OCI-LY7 (cell line): ENCODE data around the gene DSG2.

Experiments used
- CTCF ChIP-seq: fragments of 200-600 bp; sonication (generic); conservative IDR thresholded peaks from 2 replicates; pipeline ENCODE4 v1.5.1; 2014; ENCODE audit warnings: mild to moderate bottlenecking, antibody characterized with exemption, low read length, moderate library complexity, mixed read lengths
- EZH2phosphoT487 ChIP-seq: fragments of 200-600 bp; sonication (generic); IDR thresholded peaks from 2 replicates; pipeline ENCODE4 v1.6.1; 2018; ENCODE audit warnings: low read depth, borderline replicate concordance, mild to moderate bottlenecking, mixed run types, antibody characterized with exemption, low read length, moderate library complexity, mixed read lengths

- TF ChIP-seq CTCF (no peak), EZH2phosphoT487 (no peak)
These were observed 100.2 kb downstream of the DSG2 start for GRCh38 chr18:31598021-31598805.
